CD4-positive, alpha-beta T cell treated with Interleukin-15 for 4 hours (primary cell): ENCODE measurements around the gene NPPC.

Source experiments
- DNase-seq: peaks from one replicate; pipeline ENCODE4 v3.0.0-alpha.2; 2020; ENCODE audit warnings: low spot score

NPPC gene

GRCh38 chr2:231935207-231935524 lies 9.0 kb upstream of the NPPC start:
- no peak for DNase-seq

DNA sequence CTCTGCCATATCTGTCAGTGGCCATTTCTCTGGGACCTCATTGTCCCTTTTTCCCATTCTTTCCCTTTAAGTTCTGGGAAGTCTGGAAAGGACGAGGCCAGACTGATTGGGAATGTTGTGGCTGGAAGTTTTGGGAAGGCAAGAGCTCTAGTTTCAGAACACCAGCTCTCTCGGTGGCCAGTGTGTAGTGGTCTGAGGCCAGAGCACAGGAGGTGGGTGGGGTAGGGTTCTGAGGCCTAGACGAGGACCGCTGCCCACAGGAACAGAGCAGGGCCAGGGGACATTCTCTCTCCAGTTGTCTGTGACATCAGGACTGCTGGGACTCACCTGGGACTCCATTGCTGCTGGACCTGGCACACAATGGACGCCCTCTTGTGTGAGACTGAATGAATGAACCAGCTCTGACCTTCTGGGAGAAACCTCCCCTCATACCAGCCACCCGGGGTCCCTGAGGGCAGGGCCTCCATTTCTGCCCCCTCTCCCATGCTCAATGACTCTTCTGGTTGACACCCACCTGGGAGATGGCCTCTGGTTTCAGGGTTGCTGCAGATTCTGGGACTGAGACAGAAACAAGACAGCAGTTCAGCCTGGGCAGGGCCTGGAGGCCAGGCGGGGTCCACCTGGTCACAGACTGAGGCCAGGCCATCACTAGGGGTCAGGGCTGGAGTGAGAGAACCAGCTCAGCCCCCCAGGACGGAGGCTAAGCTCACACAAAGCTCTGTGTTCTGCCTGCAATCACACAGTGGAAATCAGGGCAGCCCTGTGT lies 8.4 kb upstream of the NPPC start:
- no peak for DNase-seq

- no peak for DNase-seq
Observed at GRCh38 chr2:231933916-231934401, 7.8 kb upstream of the NPPC start.

DNA sequence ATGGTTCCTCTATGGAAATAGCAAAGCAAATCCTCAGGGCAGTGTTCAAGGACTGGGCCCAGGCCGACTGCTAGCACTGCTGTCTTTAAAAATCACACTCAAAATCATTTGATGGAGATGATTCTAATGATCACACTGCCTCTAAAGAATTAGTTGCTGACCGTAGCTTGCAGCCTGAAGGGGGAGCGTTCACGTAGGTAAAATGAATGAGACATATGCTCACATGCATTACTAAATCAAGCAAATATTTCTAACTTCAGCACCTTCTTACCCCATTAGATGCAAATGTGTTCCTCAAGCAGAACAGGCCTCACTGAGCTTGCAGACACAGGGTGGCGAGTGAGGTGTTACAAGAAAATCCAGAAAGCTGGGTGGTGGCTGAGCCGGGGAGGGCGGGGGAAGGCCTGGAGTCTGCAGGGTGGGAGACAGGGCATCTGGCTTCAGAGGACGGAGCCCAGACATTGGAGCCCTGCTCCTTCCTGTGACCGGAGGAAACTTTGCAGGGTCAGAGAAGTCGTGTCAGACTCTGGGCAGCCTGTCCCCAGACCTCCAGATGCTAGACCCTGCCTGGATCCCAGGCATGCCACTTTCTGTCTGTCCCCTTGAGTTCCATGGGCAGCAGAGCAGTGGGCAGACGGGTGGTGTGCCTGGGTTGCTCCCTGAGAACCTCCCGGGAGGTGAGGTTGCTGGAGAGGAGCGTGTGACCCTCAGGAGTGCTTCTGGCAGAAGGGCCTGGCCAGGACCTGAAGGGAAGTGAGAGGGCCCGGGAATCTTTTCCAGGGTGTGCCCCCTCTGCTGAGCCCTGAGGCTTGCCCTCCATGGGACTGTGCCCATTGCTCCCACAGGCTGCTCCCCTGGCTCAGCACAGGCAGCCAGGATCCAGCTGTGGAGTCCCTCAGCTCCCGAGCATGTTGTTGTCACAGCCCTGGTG lies 7.1 kb upstream of the NPPC start:
- DNase-seq = no peak

DNA sequence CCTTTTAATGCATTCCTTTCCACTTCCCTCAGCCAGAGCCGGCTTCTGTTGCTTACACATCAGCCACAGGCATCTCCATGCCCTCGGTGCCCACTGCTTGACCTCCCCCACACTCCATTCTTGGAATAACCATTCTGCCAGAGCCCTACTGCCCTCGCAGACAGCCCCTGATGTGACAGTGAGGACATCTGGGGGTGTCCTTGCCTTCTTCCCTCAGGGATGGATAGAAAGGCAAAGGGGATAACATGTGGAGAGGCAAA lies 6.4 kb upstream of the NPPC start:
- DNase-seq = no peak

DNA sequence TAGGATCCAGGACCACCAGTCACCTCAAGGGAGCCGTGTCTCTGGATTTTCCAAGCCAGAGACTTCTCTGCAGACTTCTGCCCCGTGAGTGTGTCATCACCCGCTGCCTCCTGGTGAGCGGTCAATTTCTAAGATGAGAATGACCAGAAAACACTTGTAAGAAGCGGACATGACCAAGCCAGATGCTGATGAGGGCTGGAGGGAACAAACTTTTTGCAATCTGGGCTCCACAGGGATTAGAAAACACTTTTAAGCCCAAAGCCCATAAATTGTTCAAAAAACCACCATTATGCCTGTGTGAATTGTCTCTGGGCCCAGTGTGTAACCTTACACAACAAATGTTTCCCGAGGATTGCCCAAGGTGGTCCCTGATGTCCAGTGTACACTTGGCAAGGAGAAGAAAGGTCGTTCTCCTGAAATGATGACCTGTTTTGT lies 5.3 kb upstream of the NPPC start:
- no peak for DNase-seq

- DNase-seq = no peak
Observed at GRCh38 chr2:231930593-231931281, 4.5 kb upstream of the NPPC start.

GRCh38 chr2:231929961-231930592 lies 3.9 kb upstream of the NPPC start:
- no peak for DNase-seq

- DNase-seq = no peak
Observed at GRCh38 chr2:231928901-231929725, 2.9 kb upstream of the NPPC start.

DNA sequence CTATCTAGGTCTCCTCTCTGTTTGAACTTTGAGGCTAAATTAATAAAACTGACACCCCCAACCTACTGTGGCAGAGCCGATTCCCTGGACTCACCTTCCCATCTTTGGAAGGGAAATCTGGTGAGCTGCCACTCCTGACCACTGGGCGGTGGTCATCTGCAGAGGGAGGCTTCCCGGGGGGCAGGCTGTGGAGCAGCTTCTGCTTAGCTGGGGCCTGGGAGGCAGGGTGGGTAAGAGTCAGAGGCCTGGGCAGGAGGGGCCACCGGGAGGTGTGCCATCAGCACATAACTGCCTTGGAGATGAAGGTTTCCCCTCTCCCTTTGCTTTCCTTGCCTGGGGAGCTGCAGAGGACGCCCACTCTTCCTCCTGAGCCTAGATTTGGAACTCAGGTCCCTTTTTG lies 2.3 kb upstream of the NPPC start:
- DNase-seq = no peak

DNA sequence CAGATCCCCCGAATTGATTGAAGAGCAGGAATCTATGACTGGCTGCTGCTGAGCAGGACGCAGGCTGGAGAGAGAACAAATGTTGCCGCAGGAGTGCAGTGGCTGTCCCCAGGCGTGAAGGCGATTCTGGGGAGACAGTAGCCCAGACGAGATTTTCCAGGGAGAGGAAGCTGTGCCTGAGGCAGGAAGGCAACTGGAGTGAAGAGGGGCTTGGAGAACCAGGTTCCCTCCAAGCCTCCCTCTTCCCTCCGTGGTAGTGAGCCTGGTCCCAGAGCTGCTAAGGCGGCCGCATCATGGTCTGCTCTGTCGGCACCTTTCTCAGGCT lies 1.3 kb upstream of the NPPC start:
- DNase-seq = no peak

DNA sequence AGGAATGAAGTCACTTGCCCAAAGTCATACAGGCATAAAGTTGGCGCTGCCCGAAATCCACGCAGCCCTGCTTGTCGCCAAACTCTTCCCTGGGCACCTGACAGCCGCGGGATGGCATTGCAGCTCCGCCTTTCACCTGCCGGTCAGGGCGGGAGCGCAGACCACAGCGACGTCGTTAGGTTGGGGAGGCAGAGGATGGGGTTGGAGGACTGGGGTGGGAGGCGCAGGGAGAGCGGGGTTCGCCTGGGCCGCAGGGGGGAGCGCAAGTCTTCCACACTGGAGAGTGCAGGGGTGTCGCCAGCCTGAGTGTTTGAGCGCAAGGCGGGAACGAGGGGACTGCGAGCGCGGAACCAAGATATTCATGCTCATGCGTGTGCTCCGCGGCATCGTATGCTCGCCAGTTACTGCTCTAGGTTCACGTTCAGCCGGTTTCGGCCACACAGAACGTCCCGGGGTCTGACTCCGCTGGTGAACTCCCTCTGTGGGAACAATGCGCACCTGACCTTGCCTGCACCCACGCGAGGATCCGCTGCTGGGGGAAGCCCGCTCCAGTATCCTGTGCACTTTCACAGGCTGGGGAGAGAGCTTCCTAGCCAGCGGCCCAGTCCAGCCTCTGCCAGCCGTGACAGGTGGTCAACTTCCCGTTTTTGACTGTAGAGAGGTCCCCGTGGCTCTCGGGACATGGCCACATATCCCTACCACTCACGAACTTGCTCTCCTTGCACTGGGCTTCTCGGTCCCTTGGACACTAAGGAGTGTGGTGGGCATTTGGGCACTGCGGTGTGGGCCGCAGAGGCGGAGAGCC lies 767 bp upstream of the NPPC start:
- no peak for DNase-seq

GRCh38 chr2:231925303-231926179 lies 655 bp downstream of the NPPC start:
- DNase-seq = peak; percentile 51

- DNase-seq = no peak
Observed at GRCh38 chr2:231924889-231925275, 1.3 kb downstream of the NPPC start.

DNA sequence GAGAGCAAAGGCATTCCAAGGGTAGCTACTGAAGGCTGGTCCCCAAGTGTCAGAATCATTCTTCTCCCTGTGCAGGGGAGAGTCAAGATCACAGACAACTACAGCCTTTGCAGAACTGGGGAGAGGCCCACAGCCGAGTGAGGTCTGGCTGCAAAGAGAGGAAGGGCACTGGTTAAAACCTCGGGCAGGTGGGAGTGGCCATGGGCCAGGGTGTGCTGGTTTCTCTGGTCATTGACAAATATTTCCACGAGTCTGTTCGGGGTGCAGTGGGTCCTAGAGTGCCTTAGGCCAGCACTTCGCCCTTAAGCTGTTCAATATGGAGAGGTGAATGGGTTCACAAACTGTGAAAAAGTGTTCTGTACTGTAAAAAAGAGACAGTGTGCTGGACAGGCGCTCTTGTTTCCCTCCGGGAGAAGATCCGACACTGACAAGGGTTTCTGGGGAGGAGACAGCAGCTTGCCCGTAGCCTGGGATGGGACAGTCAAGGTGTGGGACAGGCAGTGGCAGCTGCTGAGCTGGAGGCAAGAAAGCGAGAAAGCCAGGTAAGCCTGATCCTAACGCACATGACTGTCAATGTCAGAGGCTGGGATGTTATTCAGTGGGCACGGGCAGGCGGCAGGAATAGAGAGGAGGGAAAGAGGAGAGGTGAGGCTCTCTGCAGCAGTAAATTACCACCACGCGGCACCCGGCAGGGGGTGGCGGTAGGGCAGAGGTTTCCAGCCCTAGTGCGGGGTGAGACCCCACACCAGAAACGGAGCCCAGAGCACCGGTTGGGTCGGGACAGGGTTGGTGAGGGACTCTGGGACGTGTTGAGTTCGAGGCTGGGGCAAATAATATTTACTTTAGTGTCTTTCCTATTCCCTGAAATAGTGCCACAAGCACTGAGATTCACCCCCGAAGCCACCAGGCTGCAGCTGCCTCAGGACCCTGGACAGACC lies 2.0 kb downstream of the NPPC start:
- DNase-seq = no peak

GRCh38 chr2:231923010-231923344 lies 3.2 kb downstream of the NPPC start:
- DNase-seq = no peak

DNA sequence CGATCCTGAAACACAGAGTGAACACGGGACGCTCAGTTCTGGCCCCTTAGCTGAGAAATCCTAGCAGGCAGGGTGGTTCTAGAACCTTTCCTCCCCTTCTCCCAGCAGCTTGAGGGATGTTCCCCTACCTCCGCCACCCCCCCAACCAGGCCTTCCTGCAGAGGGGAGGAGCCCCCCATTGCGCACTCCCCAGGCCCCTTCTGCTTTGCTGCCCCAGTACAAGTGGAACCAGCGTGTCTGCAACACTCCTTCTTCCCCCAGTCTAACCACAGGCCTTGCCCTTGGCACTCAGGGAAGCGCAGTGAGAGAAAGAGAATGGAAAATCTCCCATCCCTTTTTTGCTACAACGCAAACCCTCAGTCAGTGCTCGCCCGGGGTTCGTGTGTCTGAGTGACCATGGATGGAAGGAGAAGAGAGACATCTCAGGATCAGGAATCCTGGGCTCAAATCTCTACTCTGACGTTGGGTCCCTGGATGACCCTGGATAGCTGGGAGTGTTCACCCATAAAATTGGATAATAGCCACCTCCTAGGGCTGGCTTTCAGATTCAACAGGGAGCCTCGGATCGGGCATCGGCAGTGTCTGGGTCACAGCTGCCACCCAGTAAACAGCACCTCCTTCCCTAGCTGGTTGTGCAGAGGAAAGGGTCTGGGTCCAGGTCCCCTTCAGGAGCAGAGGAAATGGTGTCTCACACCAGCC lies 3.7 kb downstream of the NPPC start:
- no peak for DNase-seq

GRCh38 chr2:231920795-231921194 lies 5.4 kb downstream of the NPPC start:
- no peak for DNase-seq
